GM15510 (cell line): ENCODE data around the gene PEX7.

Experiments used
- POLR2A ChIP-seq: IDR thresholded peaks from 3 replicates; pipeline ENCODE4 v1.6.1; 2011; ENCODE audit warnings: borderline replicate concordance; ENCODE audit not compliant: insufficient read length; ENCODE audit errors: extremely low read depth

PEX7 gene

GRCh38 chr6:136950436-136951126, 128.2 kb downstream of the PEX7 start:
- no peak for TF ChIP-seq POLR2A

- no peak for TF ChIP-seq POLR2A
Observed at GRCh38 chr6:136952714-136953260, 130.4 kb downstream of the PEX7 start.

GRCh38 chr6:136955123-136955522, 132.7 kb downstream of the PEX7 start:
- TF ChIP-seq POLR2A = no peak

DNA sequence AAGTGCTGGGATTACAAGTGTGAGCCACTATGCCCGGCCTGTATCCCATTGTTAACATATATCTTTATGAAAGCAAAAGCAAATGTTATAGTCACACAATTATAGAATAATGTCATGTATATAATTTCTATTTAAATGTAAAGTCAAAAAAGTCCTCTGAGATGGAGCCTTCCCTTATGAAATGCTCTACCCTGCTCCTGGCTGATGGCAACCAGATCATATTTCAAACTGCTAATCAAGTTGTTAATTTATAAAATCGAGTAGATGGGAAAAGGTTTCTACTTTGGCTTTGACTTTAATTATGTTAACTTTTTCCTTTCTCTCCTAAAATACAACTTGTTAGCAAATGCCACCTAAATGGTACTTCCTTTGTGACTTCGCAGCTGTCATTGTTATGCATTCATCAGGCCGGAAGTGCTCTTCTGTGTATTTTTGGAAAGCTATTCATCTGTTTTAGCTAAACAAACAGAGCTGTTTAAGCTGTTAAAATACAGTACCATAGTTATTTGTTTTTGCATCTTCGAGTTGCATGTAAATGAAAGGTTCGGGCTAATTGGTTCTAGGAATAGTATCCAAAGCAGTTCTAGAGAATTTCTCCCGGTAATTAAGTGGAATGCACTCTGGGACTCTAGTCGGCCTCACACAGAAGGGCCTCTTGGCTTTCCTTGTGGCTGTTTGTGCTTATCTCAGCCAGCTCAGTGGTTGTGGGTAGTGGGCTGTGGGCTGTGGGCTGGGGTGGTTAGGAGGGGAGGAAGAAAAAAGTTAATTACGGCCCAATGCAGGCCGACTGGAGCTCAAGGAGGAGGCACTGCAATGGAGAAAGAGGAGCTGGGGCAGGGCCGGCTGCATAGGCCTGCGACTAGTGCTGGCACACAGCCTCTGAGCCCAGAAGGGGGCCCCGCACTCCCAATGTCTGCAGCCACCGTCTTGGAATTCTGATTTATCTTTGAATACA, 134.5 kb downstream of the PEX7 start:
- no peak for TF ChIP-seq POLR2A

GRCh38 chr6:136958168-136958567, 135.8 kb downstream of the PEX7 start:
- no peak for TF ChIP-seq POLR2A

DNA sequence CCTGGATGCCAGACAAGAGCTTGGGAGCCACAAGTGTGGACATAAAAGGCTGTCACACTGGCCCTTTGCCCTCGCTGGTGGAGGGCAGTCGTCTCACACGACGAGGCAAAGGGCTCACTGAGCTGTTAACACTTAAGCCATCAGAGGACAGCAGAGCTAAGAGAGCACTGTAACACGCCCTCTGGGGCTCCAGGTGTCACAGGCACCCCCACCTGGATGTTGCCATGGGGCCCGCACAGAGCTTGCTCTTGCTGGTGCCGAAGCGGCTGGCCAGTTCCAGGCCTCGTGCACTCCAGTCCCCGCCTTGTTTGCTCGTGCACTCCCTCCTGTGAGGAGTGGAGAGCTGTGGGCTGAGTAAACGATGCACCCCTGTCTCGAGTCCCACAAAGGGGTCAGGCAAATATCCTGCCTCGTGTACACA, 137.1 kb downstream of the PEX7 start:
- TF ChIP-seq POLR2A = no peak

GRCh38 chr6:136960781-136961180, 138.4 kb downstream of the PEX7 start:
- TF ChIP-seq POLR2A = no peak

- TF ChIP-seq POLR2A = no peak
Observed at GRCh38 chr6:136961848-136962247, 139.5 kb downstream of the PEX7 start.

- TF ChIP-seq POLR2A = no peak
Observed at GRCh38 chr6:136962661-136963060, 140.3 kb downstream of the PEX7 start.

GRCh38 chr6:136963259-136963658, 140.9 kb downstream of the PEX7 start:
- TF ChIP-seq POLR2A = no peak
